DND-41 (cell line): ENCODE measurements around the gene TNIK.

ENCODE experiments used
- EZH2 ChIP-seq: IDR thresholded peaks from 3 replicates; pipeline ENCODE4 v1.6.1; 2012; ENCODE audit warnings: borderline replicate concordance, low read depth, mild to moderate bottlenecking, moderate library complexity, low read length, inconsistent platforms; ENCODE audit not compliant: severe bottlenecking
- TF ChIP-seq, protein P1 (sequence below): IDR thresholded peaks from 2 replicates; pipeline ENCODE4 v1.5.1; 2012; ENCODE audit warnings: borderline replicate concordance, low read length, moderate library complexity, mild to moderate bottlenecking; ENCODE audit not compliant: poor library complexity, severe bottlenecking; ENCODE audit errors: extremely low read depth

DNA sequence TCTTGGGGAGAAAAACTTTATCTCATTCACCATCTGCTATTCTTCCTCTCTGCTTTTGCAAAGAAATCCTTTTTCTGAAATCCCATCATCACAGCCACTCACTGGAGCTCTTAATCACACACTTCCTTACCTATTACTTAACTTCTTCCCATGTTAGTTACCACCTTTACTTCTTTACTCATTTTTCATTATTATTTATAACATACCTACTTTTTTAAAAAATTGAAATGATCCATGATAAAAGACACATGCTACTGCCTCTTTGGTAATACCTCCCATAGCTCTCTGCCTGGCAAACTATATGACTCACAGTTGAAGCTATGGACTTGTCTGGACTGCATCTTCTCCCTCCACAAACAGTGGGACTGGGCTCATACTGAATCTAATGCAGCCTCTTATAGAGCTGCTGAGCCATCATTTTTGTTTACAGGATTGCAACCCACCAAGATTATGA lies 150.3 kb downstream of the TNIK start:
- TF ChIP-seq EZH2, result no peak
- TF ChIP-seq, protein P1, sequence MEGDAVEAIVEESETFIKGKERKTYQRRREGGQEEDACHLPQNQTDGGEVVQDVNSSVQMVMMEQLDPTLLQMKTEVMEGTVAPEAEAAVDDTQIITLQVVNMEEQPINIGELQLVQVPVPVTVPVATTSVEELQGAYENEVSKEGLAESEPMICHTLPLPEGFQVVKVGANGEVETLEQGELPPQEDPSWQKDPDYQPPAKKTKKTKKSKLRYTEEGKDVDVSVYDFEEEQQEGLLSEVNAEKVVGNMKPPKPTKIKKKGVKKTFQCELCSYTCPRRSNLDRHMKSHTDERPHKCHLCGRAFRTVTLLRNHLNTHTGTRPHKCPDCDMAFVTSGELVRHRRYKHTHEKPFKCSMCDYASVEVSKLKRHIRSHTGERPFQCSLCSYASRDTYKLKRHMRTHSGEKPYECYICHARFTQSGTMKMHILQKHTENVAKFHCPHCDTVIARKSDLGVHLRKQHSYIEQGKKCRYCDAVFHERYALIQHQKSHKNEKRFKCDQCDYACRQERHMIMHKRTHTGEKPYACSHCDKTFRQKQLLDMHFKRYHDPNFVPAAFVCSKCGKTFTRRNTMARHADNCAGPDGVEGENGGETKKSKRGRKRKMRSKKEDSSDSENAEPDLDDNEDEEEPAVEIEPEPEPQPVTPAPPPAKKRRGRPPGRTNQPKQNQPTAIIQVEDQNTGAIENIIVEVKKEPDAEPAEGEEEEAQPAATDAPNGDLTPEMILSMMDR, result no peak
